ENCODE results near the gene COL5A2. TPM values are rescaled to one million over a fixed set of nuclear protein-coding genes. Genes with fewer than 3 reads are reported as not detected.

The COL5A2 gene
- total and polyA plus RNA-seq, 2 donors (not counting 3 experiments of a cell fraction or from before 2014, with no cell fraction given), result 47.4 to 123 TPM

DNA sequence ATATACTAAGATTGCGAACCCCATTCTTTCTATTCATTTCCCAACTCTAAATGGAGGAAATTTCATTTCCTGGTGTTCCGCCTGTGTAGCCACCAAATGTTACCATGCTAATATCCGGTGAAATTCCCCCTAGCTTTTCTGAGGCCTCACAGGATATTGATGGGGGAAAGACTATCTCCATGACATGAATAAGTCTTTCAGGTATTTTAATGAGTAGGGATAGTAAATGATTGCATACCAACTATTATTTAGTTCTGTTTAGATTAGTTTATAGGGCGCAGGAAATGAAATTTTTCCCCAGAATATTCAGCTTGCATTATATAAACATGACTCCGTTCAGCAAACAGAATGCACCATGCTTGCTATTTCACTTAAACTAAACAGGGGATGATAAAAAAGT, 55.4 kb downstream of the COL5A2 start:
- dilution Hi-C loops (cut with MboI; ENCODE audit: extremely low pct_ligation_motif_present, low sequenced_read_pairs) (no loop called here), intact Hi-C loops (cut with micrococcal nuclease) (no loop called here)
- no peak overlapping the region for H3K4me3 ChIP-seq (replicated peaks in 1 of 3; ENCODE audit: insufficient read depth in 1 of 3, low read depth in 1 of 3, low read length in 3 of 3)
- TF ChIP-seq FOS (IDR thresholded peaks at IDR 0.05; ENCODE audit: borderline replicate concordance, insufficient read depth, low read length), result no peak
- TF ChIP-seq POLR2A (IDR thresholded peaks at IDR 0.05; ENCODE audit: low read depth, low read length), result no peak
- TF ChIP-seq EZH2 (IDR thresholded peaks at IDR 0.05; ENCODE audit: borderline replicate concordance, low read depth, low read length, severe bottlenecking), result no peak
- TF ChIP-seq MYC (IDR thresholded peaks at IDR 0.05; ENCODE audit: low read depth, low read length), result no peak
- no peak for TF ChIP-seq GATA2 (IDR thresholded peaks at IDR 0.05; ENCODE audit: insufficient read depth, insufficient read length, low read depth, low read length)
- TF ChIP-seq, protein P1, sequence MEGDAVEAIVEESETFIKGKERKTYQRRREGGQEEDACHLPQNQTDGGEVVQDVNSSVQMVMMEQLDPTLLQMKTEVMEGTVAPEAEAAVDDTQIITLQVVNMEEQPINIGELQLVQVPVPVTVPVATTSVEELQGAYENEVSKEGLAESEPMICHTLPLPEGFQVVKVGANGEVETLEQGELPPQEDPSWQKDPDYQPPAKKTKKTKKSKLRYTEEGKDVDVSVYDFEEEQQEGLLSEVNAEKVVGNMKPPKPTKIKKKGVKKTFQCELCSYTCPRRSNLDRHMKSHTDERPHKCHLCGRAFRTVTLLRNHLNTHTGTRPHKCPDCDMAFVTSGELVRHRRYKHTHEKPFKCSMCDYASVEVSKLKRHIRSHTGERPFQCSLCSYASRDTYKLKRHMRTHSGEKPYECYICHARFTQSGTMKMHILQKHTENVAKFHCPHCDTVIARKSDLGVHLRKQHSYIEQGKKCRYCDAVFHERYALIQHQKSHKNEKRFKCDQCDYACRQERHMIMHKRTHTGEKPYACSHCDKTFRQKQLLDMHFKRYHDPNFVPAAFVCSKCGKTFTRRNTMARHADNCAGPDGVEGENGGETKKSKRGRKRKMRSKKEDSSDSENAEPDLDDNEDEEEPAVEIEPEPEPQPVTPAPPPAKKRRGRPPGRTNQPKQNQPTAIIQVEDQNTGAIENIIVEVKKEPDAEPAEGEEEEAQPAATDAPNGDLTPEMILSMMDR (IDR thresholded peaks at IDR 0.05; ENCODE audit: extremely low read depth in 1 of 2, insufficient read depth in 1 of 2, low read depth in 1 of 2, low read length in 2 of 2), result no peak
- no peak for TF ChIP-seq POLR2AphosphoS5 (IDR thresholded peaks at IDR 0.05; ENCODE audit: insufficient read depth, low read depth, low read length)
- TF ChIP-seq, protein P2, sequence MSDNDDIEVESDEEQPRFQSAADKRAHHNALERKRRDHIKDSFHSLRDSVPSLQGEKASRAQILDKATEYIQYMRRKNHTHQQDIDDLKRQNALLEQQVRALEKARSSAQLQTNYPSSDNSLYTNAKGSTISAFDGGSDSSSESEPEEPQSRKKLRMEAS (IDR thresholded peaks at IDR 0.05; ENCODE audit: insufficient read depth, insufficient read length), result no peak
- no peak for TF ChIP-seq JUN (IDR thresholded peaks at IDR 0.05; ENCODE audit: borderline replicate concordance, insufficient read depth, insufficient read length, low read depth)
- H3K4me2 ChIP-seq (ENCODE audit: insufficient read depth, low read length), result peak overlapping the region; percentile 22
- FAIRE-seq, result no peak
- no peak overlapping the region for H3K9ac ChIP-seq (replicated peaks; ENCODE audit: extremely low read depth, insufficient read depth, low read length)
- H3K9me1 ChIP-seq (replicated peaks; ENCODE audit: control insufficient read depth, extremely low read depth, insufficient read depth, low read length), result no peaks in the 10 kb centered on the region
- peaks cover 3% of the 10 kb centered on the region for H3K4me1 ChIP-seq (ENCODE audit: control insufficient read depth, extremely low read depth, insufficient read depth, low read length)
- no peaks in the 10 kb centered on the region for H3K36me3 ChIP-seq (ENCODE audit: control insufficient read depth in 2 of 2, extremely low read depth in 1 of 2, insufficient read depth in 2 of 2, low read length in 2 of 2)
- no peak overlapping the region for H2AFZ ChIP-seq (ENCODE audit: low read depth, low read length)
- CTCF ChIA-PET, result interaction anchor here (0.7 to 2.5 kb wide), 5 partner anchors 54 to 288 kb away, joined by 3 to 10 read pairs (median 5); partner anchors contain the start of gene COL5A2
- POLR2A ChIA-PET, result no interaction called here
- H3K79me2 ChIP-seq (ENCODE audit: control insufficient read depth, insufficient read depth, low read length), result peaks cover 5% of the 10 kb centered on the region
- no TSS peak for BruUV-seq (replicated peaks)
- H3K9me3 ChIP-seq (replicated peaks; ENCODE audit: control insufficient read depth, insufficient read depth, low read length), result no peaks in the 10 kb centered on the region
- DNase-seq (ENCODE audit: low read depth, low spot score), result peak; percentile 15
- no peaks in the 10 kb centered on the region for H3K27me3 ChIP-seq (ENCODE audit: control insufficient read depth in 2 of 2, insufficient read depth in 2 of 2, low read length in 2 of 2)
- no peaks in the 10 kb centered on the region for H4K20me1 ChIP-seq (replicated peaks; ENCODE audit: control insufficient read depth, extremely low read depth, insufficient read depth, low read length)
- H3K27ac ChIP-seq (ENCODE audit: insufficient read depth, low read depth, low read length), result no peak overlapping the region

All from endothelial cell of umbilical vein (primary cell).